Natural killer cell (primary cell): ENCODE data around the gene NTRK2. TPM values are rescaled to one million over a fixed set of nuclear protein-coding genes. Genes with fewer than 3 reads are reported as not detected.

Experiments used
- ATAC-seq, 3 donors: fragments of 150-1000 bp in 2 of 3; fragments of 200-7000 bp in 1 of 3; cut with Tn5 transposase; 1 replicate in 1 of 3; 2 replicates in 2 of 3; pipeline ENCODE4 v1.10.0; 2021; ENCODE audit warnings: mild to moderate bottlenecking in 2 of 3, moderate library complexity in 2 of 3
- DNase-seq, 2 donors: peaks; one replicate each; pipeline versions ENCODE4 v3.0.0 to v3.0.0-alpha.2; 2013 to 2021; ENCODE audit warnings: mixed read lengths in 1 of 2
- H3K27ac ChIP-seq: one replicate; pipeline ENCODE4 v1.5.1; 2013; ENCODE audit warnings: mild to moderate bottlenecking, low read length
- H3K27me3 ChIP-seq: one replicate; pipeline ENCODE4 v1.6.1; 2013; ENCODE audit warnings: low read length; ENCODE audit not compliant: control insufficient read depth, insufficient read depth
- H3K36me3 ChIP-seq: one replicate; pipeline ENCODE4 v1.6.1; 2013; ENCODE audit warnings: low read length; ENCODE audit not compliant: control insufficient read depth, insufficient read depth
- H3K4me1 ChIP-seq: one replicate; pipeline ENCODE4 v1.6.1; 2013; ENCODE audit warnings: low read length; ENCODE audit not compliant: control insufficient read depth, insufficient read depth
- H3K4me3 ChIP-seq: one replicate; pipeline ENCODE4 v1.5.1; 2013; ENCODE audit warnings: low read length
- H3K9me3 ChIP-seq: one replicate; pipeline ENCODE4 v1.6.1; 2013; ENCODE audit warnings: low read length; ENCODE audit not compliant: control insufficient read depth, insufficient read depth
- H3K27ac Mint-ChIP-seq, 2 donors: one replicate each; pipeline ENCODE4 v1.8.0; 2022; ENCODE audit warnings: mild to moderate bottlenecking in 2 of 2, mixed read lengths in 2 of 2, moderate library complexity in 1 of 2
- H3K27me3 Mint-ChIP-seq, 2 donors: one replicate each; pipeline ENCODE4 v1.8.0; 2022; ENCODE audit warnings: low read depth in 2 of 2, mixed read lengths in 2 of 2
- H3K36me3 Mint-ChIP-seq: one replicate; pipeline ENCODE4 v1.8.0; 2022; ENCODE audit warnings: mixed read lengths
- H3K4me1 Mint-ChIP-seq, 2 donors: one replicate each; pipeline ENCODE4 v1.8.0; 2022; ENCODE audit warnings: mixed read lengths in 2 of 2
- H3K4me3 Mint-ChIP-seq: one replicate; pipeline ENCODE4 v1.8.0; 2022; ENCODE audit warnings: mild to moderate bottlenecking, moderate library complexity, mixed read lengths
- H3K9me3 Mint-ChIP-seq, 2 donors: one replicate each; pipeline ENCODE4 v1.8.0; 2022; ENCODE audit warnings: mixed read lengths in 2 of 2
- CTCF ChIP-seq: fragments of 200-600 bp; IDR thresholded peaks from one replicate; pipeline ENCODE4 v1.8.0; 2022; ENCODE audit warnings: antibody characterized with exemption
- WGBS: methylation state at CpG from one replicate; pipeline ENCODE4 v1.1.7; 2013; ENCODE audit warnings: missing lambda C conversion rate; ENCODE audit not compliant: insufficient coverage; 5-methylcytosine and 5-hydroxymethylcytosine counted together
- intact Hi-C: fragments of 100-400 bp; cut with micrococcal nuclease; formaldehyde crosslinking; loops from one replicate; pipeline ENCODE4 v1.14.2; 2022
- total RNA-seq, 4 donors: library from RNA; stranded (reverse); fragments of 120-200 nt in 1 of 4; gene quantifications; one replicate each; pipeline versions ENCODE4 v1.2.3 to v1.2.4, GENCODE V29; 2013 to 2022

NTRK2 gene
- total RNA-seq, 3 donors from 2014 or later (not counting 1 experiment from before 2014, with no cell fraction given): 0.08 TPM; not detected in 2

GRCh38 chr9:84829471-84829870 lies 159.9 kb downstream of the NTRK2 start:
- no peaks in the 10 kb centered on the region for H3K36me3 ChIP-seq
- H3K4me1 ChIP-seq: no peaks in the 10 kb centered on the region
- WGBS: 96% methylated on average over 8 of the region's 8 CpGs
- no peak for DNase-seq
- H3K9me3 ChIP-seq: no peaks in the 10 kb centered on the region
- no peak overlapping the region for H3K4me3 Mint-ChIP-seq
- no peaks in the 10 kb centered on the region for H3K36me3 Mint-ChIP-seq
- TF ChIP-seq CTCF: no peak
- intact Hi-C loops: no loop called here
- H3K27ac Mint-ChIP-seq: no peak overlapping the region
- no peaks in the 10 kb centered on the region for H3K4me1 Mint-ChIP-seq
- ATAC-seq: no peak
- no peak overlapping the region for H3K27ac ChIP-seq
- H3K27me3 Mint-ChIP-seq: peaks cover 8% of the 10 kb centered on the region in 2 donors
- H3K4me3 ChIP-seq: no peak overlapping the region
- no peaks in the 10 kb centered on the region for H3K9me3 Mint-ChIP-seq
- H3K27me3 ChIP-seq: peaks cover 2% of the 10 kb centered on the region

GRCh38 chr9:84829997-84830696 lies 160.6 kb downstream of the NTRK2 start:
- no peaks in the 10 kb centered on the region for H3K36me3 Mint-ChIP-seq

GRCh38 chr9:84831377-84831776 lies 161.8 kb downstream of the NTRK2 start:
- no peaks in the 10 kb centered on the region for H3K4me1 Mint-ChIP-seq
- Histone ChIP-seq H3K9me3 (no peaks in the 10 kb centered on the region), H3K27ac (no peak overlapping the region), H3K36me3 (no peaks in the 10 kb centered on the region), H3K27me3 (no peaks in the 10 kb centered on the region), H3K4me1 (no peaks in the 10 kb centered on the region), H3K4me3 (no peak overlapping the region)
- no peak for DNase-seq
- whole genome bisulfite sequencing: 73% methylated on average over 4 of the region's 4 CpGs
- no peak overlapping the region for H3K4me3 Mint-ChIP-seq
- intact Hi-C loops: no loop called here
- H3K27me3 Mint-ChIP-seq: peaks cover 7 to 8% of the 10 kb centered on the region in 2 donors
- no peak overlapping the region for H3K27ac Mint-ChIP-seq
- ATAC-seq: no peak
- no peaks in the 10 kb centered on the region for H3K9me3 Mint-ChIP-seq
- TF ChIP-seq CTCF: no peak
- no peaks in the 10 kb centered on the region for H3K36me3 Mint-ChIP-seq

More at GRCh38 chr9:84829997-84830696, 160.6 kb downstream of the NTRK2 start:
- no peak for ATAC-seq
- Mint-ChIP-seq H3K4me1 (no peaks in the 10 kb centered on the region), H3K27ac (no peak overlapping the region), H3K27me3 (peaks cover 7 to 8% of the 10 kb centered on the region in 2 donors), H3K9me3 (no peaks in the 10 kb centered on the region), H3K4me3 (no peak overlapping the region)
- 93% methylated on average over 5 of the region's 6 CpGs for WGBS
- intact Hi-C loops: no loop called here
- TF ChIP-seq CTCF: no peak
- no peak for DNase-seq
- no peaks in the 10 kb centered on the region for H3K9me3 ChIP-seq
- no peak overlapping the region for H3K4me3 ChIP-seq
- no peaks in the 10 kb centered on the region for H3K36me3 ChIP-seq
- no peaks in the 10 kb centered on the region for H3K4me1 ChIP-seq
- H3K27me3 ChIP-seq: peaks cover 2% of the 10 kb centered on the region
- H3K27ac ChIP-seq: no peak overlapping the region

GRCh38 chr9:84832453-84832852 lies 162.9 kb downstream of the NTRK2 start:
- no peak overlapping the region for H3K4me3 ChIP-seq
- no peaks in the 10 kb centered on the region for H3K4me1 ChIP-seq
- no peaks in the 10 kb centered on the region for H3K9me3 ChIP-seq
- no peaks in the 10 kb centered on the region for H3K36me3 ChIP-seq
- Mint-ChIP-seq H3K27me3 (peaks cover 7 to 8% of the 10 kb centered on the region in 2 donors), H3K4me3 (no peak overlapping the region), H3K4me1 (no peaks in the 10 kb centered on the region), H3K9me3 (no peaks in the 10 kb centered on the region), H3K36me3 (no peaks in the 10 kb centered on the region), H3K27ac (no peak overlapping the region)
- ATAC-seq (no peak), DNase-seq (no peak)
- intact Hi-C loops: no loop called here
- no peak overlapping the region for H3K27ac ChIP-seq
- no peaks in the 10 kb centered on the region for H3K27me3 ChIP-seq
- 87% methylated on average over 10 of the region's 10 CpGs for WGBS
- no peak for TF ChIP-seq CTCF
